ENCODE data around the gene OR52N4.
"Not testable (repeated sequence)": the region's sequence is repeated elsewhere in the genome, so short reads cannot be mapped to it uniquely, and the experiment has no call there.

Gene OR52N4

DNA sequence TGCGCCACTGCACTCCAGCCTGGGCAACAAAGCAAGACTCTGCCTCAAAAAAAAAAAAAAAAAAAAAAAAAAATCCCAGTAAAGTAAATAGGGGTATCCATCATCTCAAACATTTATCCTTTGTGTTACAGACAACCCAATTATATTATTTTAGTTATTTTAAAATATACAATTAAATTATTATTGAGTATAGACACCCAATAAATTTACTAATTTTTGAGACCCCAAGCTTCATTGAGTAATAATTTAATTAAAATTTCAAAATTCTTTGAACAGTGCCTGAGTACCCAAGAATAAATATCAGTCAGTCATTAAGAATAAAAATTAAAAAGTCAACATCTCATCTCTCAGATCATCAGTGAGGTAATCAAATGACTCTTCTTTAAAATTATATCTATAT is at the start of gene OR52N4:
Gene OR52N4, plus strand, starts transcription at position 301 of the 400 bp plus-strand sequence. CDS start 498 bp downstream, outside the sequence.
- DNase-seq (ENCODE audit: extremely low spot score, insufficient read length, low read depth) (no peak), FAIRE-seq (no peak)

- FAIRE-seq (no peak), DNase-seq (ENCODE audit: extremely low spot score, insufficient read length, low read depth) (no peak)
Measured at GRCh38 chr11:5705688-5706087, 48.4 kb upstream of the OR52N4 start.

DNA sequence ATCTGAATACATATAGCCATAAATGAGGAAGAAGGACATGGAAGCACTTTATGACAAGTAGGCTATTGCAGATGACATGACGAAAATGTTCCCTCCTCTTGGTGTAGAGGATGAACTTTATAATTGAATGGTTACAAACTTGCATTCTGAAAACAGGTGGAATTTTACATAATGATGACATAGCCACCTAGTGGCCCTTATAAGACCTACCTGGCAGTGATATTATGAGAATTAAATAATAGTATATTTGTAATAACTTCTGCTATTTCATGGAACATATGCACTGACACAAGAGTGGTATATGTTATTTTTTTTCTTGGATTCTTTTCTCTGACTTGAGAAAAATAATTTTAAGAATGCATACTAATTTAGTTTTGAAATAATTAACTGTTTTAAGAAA is 41.5 kb upstream of the OR52N4 start:
- FAIRE-seq = no peak

DNA sequence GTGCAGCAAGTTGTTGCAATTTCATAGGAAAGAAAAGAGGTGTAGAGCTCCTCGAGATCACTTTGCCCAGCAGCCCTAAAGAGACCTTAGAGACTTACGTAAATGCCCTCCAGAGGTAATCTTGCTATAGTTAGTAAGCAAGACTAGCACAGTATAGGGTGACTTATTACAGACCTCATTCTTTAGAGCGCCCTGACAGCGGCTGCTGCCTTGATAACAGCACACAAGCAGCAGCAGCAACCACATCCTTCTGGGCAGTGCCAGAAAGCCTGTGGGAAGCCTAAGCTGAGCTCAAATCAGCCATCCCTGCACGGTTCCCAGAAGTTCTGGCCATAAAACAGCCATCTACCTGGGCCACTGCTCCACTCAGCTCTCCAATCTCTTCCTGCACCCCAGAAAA is 40.3 kb upstream of the OR52N4 start:
- no peak for FAIRE-seq

More for the DNA sequence above, 41.5 kb upstream of the OR52N4 start:
- no peak for DNase-seq (ENCODE audit: extremely low spot score, insufficient read length, low read depth)

GRCh38 chr11:5716518-5716917 is 37.5 kb upstream of the OR52N4 start:
- not testable (repeated sequence) for FAIRE-seq

More for the DNA sequence above, 40.3 kb upstream of the OR52N4 start:
- no peak for DNase-seq (ENCODE audit: extremely low spot score, insufficient read length, low read depth)

DNA sequence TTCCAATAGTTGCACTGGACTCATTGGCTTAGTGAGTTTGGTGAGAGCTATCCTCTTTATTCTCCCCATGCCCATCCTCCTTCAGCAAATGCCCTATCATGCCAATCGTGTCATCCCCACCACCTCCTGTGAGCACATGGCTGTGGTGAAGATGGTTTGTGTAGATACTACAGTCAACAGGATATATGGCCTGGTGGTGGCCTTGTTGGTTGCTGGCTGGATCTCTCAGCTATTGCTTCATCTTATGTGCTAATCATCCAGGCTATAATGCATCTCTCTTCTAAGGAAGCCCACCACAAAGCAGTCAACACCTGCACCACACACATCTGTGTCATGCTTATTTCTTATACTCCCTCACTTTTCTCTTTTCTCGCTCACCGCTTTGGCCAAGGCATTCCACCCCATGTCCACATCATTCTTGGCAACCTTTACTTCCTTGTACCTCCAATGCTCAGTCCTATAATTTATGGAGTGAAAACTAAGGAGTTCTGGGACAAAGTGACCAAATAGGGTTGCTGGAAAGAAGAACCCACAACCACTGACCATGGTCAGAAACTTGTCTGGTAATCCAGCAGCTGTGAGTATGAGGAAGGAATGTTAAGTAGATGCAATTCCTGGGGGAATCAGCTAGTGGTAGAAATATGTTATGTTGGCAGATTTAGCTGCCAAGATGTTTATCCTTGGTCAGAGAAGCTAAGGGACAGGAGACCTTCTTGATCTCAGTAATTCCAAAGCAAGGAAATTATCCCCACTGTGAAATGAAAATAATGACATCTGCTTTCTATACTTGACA is 34.1 kb upstream of the OR52N4 start:
- DNase-seq (ENCODE audit: extremely low spot score, insufficient read length, low read depth) (no peak), FAIRE-seq (no peak)

More at GRCh38 chr11:5716518-5716917, 37.5 kb upstream of the OR52N4 start:
- DNase-seq (ENCODE audit: extremely low spot score, insufficient read length, low read depth) = not testable (repeated sequence)

GRCh38 chr11:5722622-5723021 is 31.4 kb upstream of the OR52N4 start:
- no peak for FAIRE-seq
- DNase-seq (ENCODE audit: extremely low spot score, insufficient read length, low read depth) = no peak

GRCh38 chr11:5726351-5726750 is 27.7 kb upstream of the OR52N4 start:
- DNase-seq (ENCODE audit: extremely low spot score, insufficient read length, low read depth) = no peak

DNA sequence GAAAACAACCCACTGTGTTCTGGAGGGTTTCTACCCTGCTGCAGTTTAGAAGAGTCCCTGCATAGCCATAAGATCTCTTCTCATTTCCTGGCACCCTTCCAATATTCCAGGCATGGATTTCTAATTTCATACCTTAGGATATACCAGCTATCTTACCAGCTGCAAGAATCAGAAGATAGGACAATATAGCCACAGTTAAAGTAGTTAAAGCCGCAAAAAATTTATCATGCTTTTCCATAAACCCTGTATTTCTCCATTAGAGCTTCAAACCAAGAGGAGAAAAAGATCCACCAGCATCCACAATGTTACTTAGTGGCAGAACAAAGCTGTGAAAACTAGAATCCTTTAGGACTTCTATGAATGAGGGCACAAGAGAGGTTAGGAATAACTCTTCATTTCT is 26.4 kb upstream of the OR52N4 start:
- DNase-seq (ENCODE audit: extremely low spot score, insufficient read length, low read depth) (no peak), FAIRE-seq (no peak)

More at GRCh38 chr11:5726351-5726750, 27.7 kb upstream of the OR52N4 start:
- FAIRE-seq = no peak

- FAIRE-seq = no peak
Measured at GRCh38 chr11:5736396-5736795, 17.6 kb upstream of the OR52N4 start, which contains the start of gene OR56B1. Gene OR56B1, plus strand, starts transcription at chr11:5736448. Its CDS starts 69 bp downstream, at chr11:5736517.

DNA sequence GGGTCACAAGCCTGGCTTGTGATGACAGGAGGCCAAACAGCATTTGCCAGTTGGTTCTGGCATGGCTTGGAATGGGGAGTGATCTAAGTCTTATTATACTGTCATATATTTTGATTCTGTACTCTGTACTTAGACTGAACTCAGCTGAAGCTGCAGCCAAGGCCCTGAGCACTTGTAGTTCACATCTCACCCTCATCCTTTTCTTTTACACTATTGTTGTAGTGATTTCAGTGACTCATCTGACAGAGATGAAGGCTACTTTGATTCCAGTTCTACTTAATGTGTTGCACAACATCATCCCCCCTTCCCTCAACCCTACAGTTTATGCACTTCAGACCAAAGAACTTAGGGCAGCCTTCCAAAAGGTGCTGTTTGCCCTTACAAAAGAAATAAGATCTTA is 17.0 kb upstream of the OR52N4 start:
- no peak for DNase-seq (ENCODE audit: extremely low spot score, insufficient read length, low read depth)
- no peak for FAIRE-seq

More at GRCh38 chr11:5736396-5736795, 17.6 kb upstream of the OR52N4 start, which contains the start of gene OR56B1:
- no peak for DNase-seq (ENCODE audit: extremely low spot score, insufficient read length, low read depth)

DNA sequence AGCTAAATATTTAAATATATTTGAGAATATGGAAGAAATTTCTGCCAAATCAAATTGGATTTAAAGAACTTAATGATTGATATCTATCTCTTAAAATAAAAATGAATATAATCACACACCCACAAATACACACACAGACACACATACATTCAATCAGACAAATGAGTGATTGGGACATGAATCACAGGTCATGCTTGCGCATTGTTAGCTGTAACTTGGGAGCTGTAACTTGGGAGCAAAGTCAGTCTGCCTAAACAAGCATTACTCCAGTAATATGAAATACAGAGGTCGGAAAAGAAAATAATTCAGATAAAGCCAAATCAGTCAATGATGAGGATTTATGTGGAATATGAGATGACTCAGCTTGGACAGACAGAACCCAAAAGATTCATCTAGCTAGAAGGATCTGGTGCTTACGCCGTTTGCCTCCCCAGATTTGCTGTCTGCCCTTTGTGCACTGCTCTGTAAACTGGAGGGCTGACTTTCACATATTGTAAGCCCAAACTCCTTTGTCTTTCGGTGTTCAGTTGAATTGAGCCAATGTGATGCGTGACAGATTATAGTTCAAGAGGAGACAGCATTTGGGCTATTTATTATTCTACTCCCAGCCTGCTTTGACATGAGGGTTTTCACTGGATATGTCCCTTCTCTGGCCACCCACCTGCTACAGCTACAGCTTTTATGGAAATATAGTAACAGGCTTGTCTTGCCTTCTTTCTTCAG is 16.2 kb upstream of the OR52N4 start:
- no peak for FAIRE-seq
- no peak for DNase-seq (ENCODE audit: extremely low spot score, insufficient read length, low read depth)

- FAIRE-seq (no peak), DNase-seq (ENCODE audit: extremely low spot score, insufficient read length, low read depth) (no peak)
Measured at GRCh38 chr11:5738431-5738830, 15.6 kb upstream of the OR52N4 start.

DNA sequence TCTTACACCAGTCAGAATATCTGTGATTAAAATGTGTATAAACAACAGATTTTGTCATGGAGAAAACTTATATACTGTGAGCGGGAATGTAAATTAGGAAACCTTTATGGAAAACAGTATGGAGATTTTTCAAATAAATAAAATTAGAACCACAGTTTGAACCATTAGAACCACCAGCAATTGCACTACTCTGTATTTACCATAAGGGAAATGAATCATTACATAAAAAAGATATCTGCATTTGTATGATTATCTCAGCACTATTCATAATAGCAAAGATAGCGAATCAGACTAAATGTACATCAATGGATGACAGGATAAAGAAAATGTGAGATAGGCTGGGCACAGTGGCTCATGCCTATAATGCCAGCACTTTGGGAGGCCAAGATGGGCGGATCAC is 7.4 kb upstream of the OR52N4 start:
- FAIRE-seq (no peak), DNase-seq (ENCODE audit: extremely low spot score, insufficient read length, low read depth) (no peak)

GRCh38 chr11:5749836-5750235 is 4.2 kb upstream of the OR52N4 start:
- DNase-seq (ENCODE audit: extremely low spot score, insufficient read length, low read depth) (no peak), FAIRE-seq (no peak)

- no peak for FAIRE-seq
Measured at GRCh38 chr11:5767056-5767455, 13.0 kb downstream of the OR52N4 start.

GRCh38 chr11:5783255-5783654 is 29.2 kb downstream of the OR52N4 start, which contains the start of gene OR52N5:
Gene OR52N5, minus strand, starts transcription at chr11:5783355. Its CDS starts 4,721 bp downstream, at chr11:5778634.
- no peak for DNase-seq (ENCODE audit: extremely low spot score, insufficient read length, low read depth)
- FAIRE-seq = no peak

More at GRCh38 chr11:5767056-5767455, 13.0 kb downstream of the OR52N4 start:
- no peak for DNase-seq (ENCODE audit: extremely low spot score, insufficient read length, low read depth)

- DNase-seq (ENCODE audit: extremely low spot score, insufficient read length, low read depth) (no peak), FAIRE-seq (no peak)
Measured at GRCh38 chr11:5791165-5791564, 37.1 kb downstream of the OR52N4 start, which contains the start of gene OR52N1. Gene OR52N1, minus strand, starts transcription at chr11:5791265. Its CDS starts 2,449 bp downstream, at chr11:5788816.

DNA sequence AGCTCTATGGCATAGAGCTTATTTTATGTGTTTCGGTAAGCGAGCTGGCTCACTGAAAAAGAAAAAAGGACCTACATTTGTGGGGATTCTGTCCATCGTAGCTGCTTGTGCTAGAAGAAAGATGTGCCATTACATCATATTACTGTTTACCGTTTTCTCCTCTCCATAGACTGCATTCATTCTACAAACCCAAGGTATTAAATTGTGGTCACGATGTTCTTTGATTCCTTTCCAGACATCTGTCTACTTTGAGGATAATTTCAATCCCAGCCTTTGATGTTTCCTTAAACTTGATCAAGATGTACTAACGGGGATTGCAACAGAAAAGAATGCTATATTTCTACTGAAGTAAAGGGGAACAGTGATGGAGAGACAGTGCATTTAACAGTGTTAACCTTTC is 42.5 kb downstream of the OR52N4 start:
- FAIRE-seq (no peak), DNase-seq (ENCODE audit: extremely low spot score, insufficient read length, low read depth) (no peak)

DNA sequence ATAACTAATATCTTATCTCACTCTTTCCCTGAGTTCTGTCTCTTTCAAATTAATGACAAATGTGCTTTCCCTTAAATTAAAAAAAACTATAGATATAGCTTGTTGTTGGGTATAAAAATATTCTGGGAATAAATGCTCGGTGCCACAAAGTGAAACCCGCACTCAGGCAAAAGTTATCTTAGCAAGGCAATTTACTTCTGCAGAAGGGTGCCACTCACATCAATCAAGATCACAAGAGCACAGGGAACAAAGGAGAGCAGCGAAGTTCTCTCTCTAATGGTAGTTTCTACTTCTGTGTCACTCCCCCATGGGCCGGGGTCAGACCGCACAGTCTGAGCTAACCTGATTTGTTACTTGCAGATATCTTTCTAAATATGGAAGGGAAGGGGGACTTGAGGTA is 49.9 kb downstream of the OR52N4 start:
- FAIRE-seq = no peak

More for the DNA sequence above, 49.9 kb downstream of the OR52N4 start:
- no peak for DNase-seq (ENCODE audit: extremely low spot score, insufficient read length, low read depth)

Data from GM18507 (cell line).